Hepatocyte (in vitro differentiated cells): ENCODE results near the gene TOMM7. TPM values are rescaled to one million over a fixed set of nuclear protein-coding genes. Genes with fewer than 3 reads are reported as not detected.
"Not testable (repeated sequence)": the region's sequence is repeated elsewhere in the genome, so short reads cannot be mapped to it uniquely, and the experiment has no call there.

Experiments
- DNase-seq: peaks from one replicate; pipeline ENCODE4 v3.0.0-alpha.2; 2016; ENCODE audit warnings: low spot score
- H2AFZ ChIP-seq: fragments of 200-600 bp; sonication (generic); 2 replicates; pipeline ENCODE4 v1.6.0; 2016; ENCODE audit warnings: antibody characterized with exemption, mild to moderate bottlenecking
- H3K27ac ChIP-seq: fragments of 200-600 bp; sonication (generic); 2 replicates; pipeline ENCODE4 v1.5.1; 2016; ENCODE audit warnings: mild to moderate bottlenecking
- H3K27me3 ChIP-seq: fragments of 200-600 bp; sonication (generic); 2 replicates; pipeline ENCODE4 v1.6.1; 2016
- H3K36me3 ChIP-seq: fragments of 200-600 bp; sonication (generic); replicated peaks from 2 replicates; pipeline ENCODE4 v1.5.1; 2016; ENCODE audit warnings: low read depth; ENCODE audit not compliant: insufficient read depth
- H3K4me1 ChIP-seq: fragments of 200-600 bp; sonication (generic); 2 replicates; pipeline ENCODE4 v1.5.1; 2016; ENCODE audit warnings: mild to moderate bottlenecking, moderate library complexity; ENCODE audit not compliant: insufficient read depth
- H3K4me2 ChIP-seq: fragments of 200-600 bp; sonication (generic); 2 replicates; pipeline ENCODE4 v1.6.0; 2016
- H3K4me3 ChIP-seq: fragments of 200-600 bp; sonication (generic); 2 replicates; pipeline ENCODE4 v1.5.1; 2016; ENCODE audit warnings: mild to moderate bottlenecking
- H3K79me2 ChIP-seq: fragments of 200-600 bp; sonication (generic); 2 replicates; pipeline ENCODE4 v1.6.0; 2017; ENCODE audit warnings: mild to moderate bottlenecking
- H3K9me2 ChIP-seq: fragments of 200-600 bp; sonication (generic); replicated peaks from 2 replicates; pipeline ENCODE4 v1.6.0; 2017; ENCODE audit warnings: mild to moderate bottlenecking; ENCODE audit not compliant: insufficient read depth
- H3K9me3 ChIP-seq: fragments of 200-600 bp; sonication (generic); 2 replicates; pipeline ENCODE4 v1.5.1; 2016; ENCODE audit warnings: low read depth, mild to moderate bottlenecking
- H4K20me1 ChIP-seq: fragments of 200-600 bp; sonication (generic); 2 replicates; pipeline ENCODE4 v1.6.0; 2016; ENCODE audit warnings: mild to moderate bottlenecking; ENCODE audit not compliant: insufficient read depth, poor library complexity, severe bottlenecking
- EZH2 ChIP-seq: fragments of 200-600 bp; sonication (generic); IDR thresholded peaks from 2 replicates; pipeline ENCODE4 v1.6.1; 2016; ENCODE audit warnings: antibody characterized with exemption, mild to moderate bottlenecking, borderline replicate concordance
- EZH2phosphoT487 ChIP-seq: fragments of 200-600 bp; sonication (generic); IDR thresholded peaks from one replicate; pipeline ENCODE4 v1.6.1; 2018; ENCODE audit warnings: antibody characterized with exemption, mild to moderate bottlenecking, low read depth, moderate library complexity; ENCODE audit not compliant: unreplicated experiment, severe bottlenecking
- WGBS: methylation state at CpG from one replicate; pipeline ENCODE4 v1.1.6; 2016; ENCODE audit warnings: low lambda C conversion rate; ENCODE audit errors: missing lambda C conversion rate; 5-methylcytosine and 5-hydroxymethylcytosine counted together
- polyA plus RNA-seq: library from polyadenylated mRNA; unstranded; fragments of >200 nt; fragmentation: Nextera tagmentation; extraction: Ambion mirVana; gene quantifications from 2 replicates; pipeline ENCODE4 v1.2.1, GENCODE V29; 2016
- total RNA-seq: library from RNA; depleted of rRNA; stranded (reverse); fragments of >200 nt; gene quantifications from 2 replicates; pipeline ENCODE4 v1.2.3, GENCODE V29; 2014
- TF ChIP-seq, protein P1 (sequence below): fragments of 200-600 bp; sonication (generic); IDR thresholded peaks from 2 replicates; pipeline ENCODE4 v1.5.1; 2016; ENCODE audit warnings: antibody characterized with exemption, mild to moderate bottlenecking; ENCODE audit not compliant: poor library complexity

Gene TOMM7
- total and polyA plus RNA-seq, 2 experiments from 2014 or later, result 215 to 322 TPM

DNA sequence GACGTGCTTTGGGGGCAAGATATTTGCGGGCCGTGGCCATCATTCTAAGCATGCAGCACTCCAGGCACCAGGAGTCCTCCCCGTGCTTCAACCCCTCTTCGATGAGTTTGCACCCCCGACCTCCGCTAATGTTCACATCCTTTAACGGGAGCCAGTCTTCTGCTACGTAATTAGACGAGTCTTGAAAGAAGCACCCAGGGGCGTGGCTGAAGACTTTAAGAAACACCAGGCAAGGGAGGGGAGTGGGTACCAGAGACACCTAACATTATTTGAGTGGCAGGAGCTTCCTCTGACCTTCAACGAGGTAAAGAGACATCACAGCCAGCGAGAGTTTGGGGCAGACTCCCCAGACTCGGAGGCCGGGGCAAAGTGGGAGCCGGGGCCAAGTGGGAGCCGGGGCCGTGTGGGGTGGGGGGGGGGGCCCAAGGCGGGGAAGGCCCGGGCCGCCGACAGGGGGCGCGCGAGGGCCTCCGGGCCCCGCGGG, 31.1 kb upstream of the TOMM7 start:
- peak overlapping the region; percentile 96 for H2AFZ ChIP-seq
- H3K4me3 ChIP-seq, result peak overlapping the region; percentile 90
- no peaks in the 10 kb centered on the region for H3K9me3 ChIP-seq
- no peak overlapping the region for H3K27ac ChIP-seq
- no peak for DNase-seq
- H3K36me3 ChIP-seq, result no peaks in the 10 kb centered on the region
- H3K79me2 ChIP-seq, result no peaks in the 10 kb centered on the region
- no peaks in the 10 kb centered on the region for H3K9me2 ChIP-seq
- H3K27me3 ChIP-seq, result no peaks in the 10 kb centered on the region
- peak overlapping the region; percentile 99 for H3K4me2 ChIP-seq
- H3K4me1 ChIP-seq, result peaks cover 10% of the 10 kb centered on the region
- WGBS, result 25% methylated on average over 18 of the region's 28 CpGs
- H4K20me1 ChIP-seq, result no peaks in the 10 kb centered on the region
- no peak for TF ChIP-seq EZH2
- no peak for TF ChIP-seq EZH2phosphoT487
- TF ChIP-seq, protein P1, sequence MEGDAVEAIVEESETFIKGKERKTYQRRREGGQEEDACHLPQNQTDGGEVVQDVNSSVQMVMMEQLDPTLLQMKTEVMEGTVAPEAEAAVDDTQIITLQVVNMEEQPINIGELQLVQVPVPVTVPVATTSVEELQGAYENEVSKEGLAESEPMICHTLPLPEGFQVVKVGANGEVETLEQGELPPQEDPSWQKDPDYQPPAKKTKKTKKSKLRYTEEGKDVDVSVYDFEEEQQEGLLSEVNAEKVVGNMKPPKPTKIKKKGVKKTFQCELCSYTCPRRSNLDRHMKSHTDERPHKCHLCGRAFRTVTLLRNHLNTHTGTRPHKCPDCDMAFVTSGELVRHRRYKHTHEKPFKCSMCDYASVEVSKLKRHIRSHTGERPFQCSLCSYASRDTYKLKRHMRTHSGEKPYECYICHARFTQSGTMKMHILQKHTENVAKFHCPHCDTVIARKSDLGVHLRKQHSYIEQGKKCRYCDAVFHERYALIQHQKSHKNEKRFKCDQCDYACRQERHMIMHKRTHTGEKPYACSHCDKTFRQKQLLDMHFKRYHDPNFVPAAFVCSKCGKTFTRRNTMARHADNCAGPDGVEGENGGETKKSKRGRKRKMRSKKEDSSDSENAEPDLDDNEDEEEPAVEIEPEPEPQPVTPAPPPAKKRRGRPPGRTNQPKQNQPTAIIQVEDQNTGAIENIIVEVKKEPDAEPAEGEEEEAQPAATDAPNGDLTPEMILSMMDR, result peak; percentile 65

DNA sequence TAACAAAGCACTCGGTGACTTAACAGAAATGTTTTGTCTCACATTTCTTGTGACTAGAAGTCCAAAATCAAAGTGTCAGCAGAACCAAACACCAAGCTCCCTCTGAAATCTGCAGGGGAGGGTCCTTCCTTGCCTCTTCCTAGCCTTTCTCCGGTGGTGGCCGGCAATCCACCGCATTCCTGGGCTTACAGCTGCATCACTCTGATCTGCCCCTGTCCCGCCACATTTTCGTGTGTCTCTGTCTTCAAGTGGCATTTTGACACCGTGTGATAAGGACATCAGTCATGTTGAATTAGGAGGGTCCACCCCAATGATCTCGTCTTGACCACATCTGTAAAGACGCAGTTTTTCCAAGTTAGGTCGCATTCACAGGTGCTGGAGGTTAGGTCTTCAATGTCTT, 30.5 kb upstream of the TOMM7 start:
- H3K79me2 ChIP-seq, result no peaks in the 10 kb centered on the region
- H3K4me3 ChIP-seq, result no peak overlapping the region
- H2AFZ ChIP-seq, result no peak overlapping the region
- H4K20me1 ChIP-seq, result no peaks in the 10 kb centered on the region
- H3K36me3 ChIP-seq, result no peaks in the 10 kb centered on the region
- no peaks in the 10 kb centered on the region for H3K27me3 ChIP-seq
- no peaks in the 10 kb centered on the region for H3K9me3 ChIP-seq
- H3K9me2 ChIP-seq, result no peaks in the 10 kb centered on the region
- H3K4me2 ChIP-seq, result no peak overlapping the region
- no peak for DNase-seq
- no peak overlapping the region for H3K27ac ChIP-seq
- H3K4me1 ChIP-seq, result peaks cover 10% of the 10 kb centered on the region
- TF ChIP-seq EZH2phosphoT487, result no peak
- TF ChIP-seq EZH2, result no peak
- TF ChIP-seq, protein P1, result no peak
- 85% methylated on average over 10 of the region's 10 CpGs for WGBS

DNA sequence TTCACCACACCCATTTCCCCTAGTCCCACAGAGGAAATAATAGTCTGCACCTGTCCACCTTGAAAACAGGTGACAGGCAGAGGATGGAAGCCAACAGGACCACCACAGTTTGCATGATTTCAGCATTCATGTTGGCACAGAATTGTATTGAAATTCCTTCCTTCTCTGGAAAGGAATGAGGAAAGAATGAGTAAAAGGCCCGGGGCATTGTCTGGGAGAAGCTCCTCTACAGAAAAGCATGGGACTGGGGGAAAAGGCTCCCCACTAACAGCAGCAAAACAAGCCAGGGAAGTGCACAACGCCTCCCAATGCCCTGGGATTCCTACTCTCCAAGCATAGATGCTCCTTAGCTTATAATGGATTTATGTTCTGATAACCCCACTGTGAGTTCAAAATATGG, 28.5 kb upstream of the TOMM7 start:
- TF ChIP-seq EZH2phosphoT487 (no peak), EZH2 (no peak)
- TF ChIP-seq, protein P1, result no peak
- 75% methylated on average over 2 of the region's 2 CpGs for WGBS

DNA sequence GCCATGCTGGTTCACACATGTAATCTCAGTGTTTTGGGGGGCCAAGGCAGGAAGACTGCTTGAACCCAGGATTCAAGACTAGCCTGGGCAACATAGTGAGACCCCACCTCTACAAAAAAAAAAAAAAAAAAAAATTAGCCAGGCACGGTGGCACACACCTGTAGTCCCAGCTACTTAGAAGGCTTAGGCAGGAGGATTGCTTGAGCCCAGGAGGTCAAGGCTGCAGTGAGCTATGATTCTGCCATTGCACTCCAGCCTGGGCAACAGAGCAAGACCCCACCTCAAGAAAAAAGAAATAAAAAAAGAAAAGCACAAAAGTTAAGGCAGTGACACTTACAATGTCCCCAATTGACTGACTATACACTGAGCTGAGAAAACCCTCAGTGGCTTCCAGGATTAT, 27.7 kb upstream of the TOMM7 start:
- H3K79me2 ChIP-seq, DNase-seq, H3K4me2 ChIP-seq, H4K20me1 ChIP-seq, H2AFZ ChIP-seq, H3K36me3 ChIP-seq, H3K9me3 ChIP-seq, H3K4me3 ChIP-seq, H3K9me2 ChIP-seq, H3K4me1 ChIP-seq, H3K27ac ChIP-seq, H3K27me3 ChIP-seq: not testable (repeated sequence)
- WGBS, result 100% methylated on average over 1 of the region's 1 CpG

More for the DNA sequence above, 28.5 kb upstream of the TOMM7 start:
- no peak overlapping the region for H2AFZ ChIP-seq
- H3K4me3 ChIP-seq, result no peak overlapping the region
- H3K4me1 ChIP-seq, result peaks cover 10% of the 10 kb centered on the region
- H3K4me2 ChIP-seq, result no peak overlapping the region
- no peak for DNase-seq
- no peaks in the 10 kb centered on the region for H3K79me2 ChIP-seq
- H4K20me1 ChIP-seq, result no peaks in the 10 kb centered on the region
- no peaks in the 10 kb centered on the region for H3K36me3 ChIP-seq
- H3K27ac ChIP-seq, result no peak overlapping the region
- H3K9me3 ChIP-seq, result no peaks in the 10 kb centered on the region
- no peaks in the 10 kb centered on the region for H3K9me2 ChIP-seq
- no peaks in the 10 kb centered on the region for H3K27me3 ChIP-seq
